Natural killer cell (primary cell): ENCODE measurements around the gene MAST4. TPM values are rescaled to one million over a fixed set of nuclear protein-coding genes. Genes with fewer than 3 reads are reported as not detected.

Experiments
- ATAC-seq, 3 donors: fragments of 150-1000 bp in 2 of 3; fragments of 200-7000 bp in 1 of 3; cut with Tn5 transposase; 1 replicate in 1 of 3; 2 replicates in 2 of 3; pipeline ENCODE4 v1.10.0; 2021; ENCODE audit warnings: mild to moderate bottlenecking in 2 of 3, moderate library complexity in 2 of 3
- DNase-seq, 2 donors: peaks; one replicate each; pipeline versions ENCODE4 v3.0.0 to v3.0.0-alpha.2; 2013 to 2021; ENCODE audit warnings: mixed read lengths in 1 of 2
- H3K27ac ChIP-seq: one replicate; pipeline ENCODE4 v1.5.1; 2013; ENCODE audit warnings: mild to moderate bottlenecking, low read length
- H3K27me3 ChIP-seq: one replicate; pipeline ENCODE4 v1.6.1; 2013; ENCODE audit warnings: low read length; ENCODE audit not compliant: control insufficient read depth, insufficient read depth
- H3K36me3 ChIP-seq: one replicate; pipeline ENCODE4 v1.6.1; 2013; ENCODE audit warnings: low read length; ENCODE audit not compliant: control insufficient read depth, insufficient read depth
- H3K4me1 ChIP-seq: one replicate; pipeline ENCODE4 v1.6.1; 2013; ENCODE audit warnings: low read length; ENCODE audit not compliant: control insufficient read depth, insufficient read depth
- H3K4me3 ChIP-seq: one replicate; pipeline ENCODE4 v1.5.1; 2013; ENCODE audit warnings: low read length
- H3K9me3 ChIP-seq: one replicate; pipeline ENCODE4 v1.6.1; 2013; ENCODE audit warnings: low read length; ENCODE audit not compliant: control insufficient read depth, insufficient read depth
- H3K27ac Mint-ChIP-seq, 2 donors: one replicate each; pipeline ENCODE4 v1.8.0; 2022; ENCODE audit warnings: mild to moderate bottlenecking in 2 of 2, mixed read lengths in 2 of 2, moderate library complexity in 1 of 2
- H3K27me3 Mint-ChIP-seq, 2 donors: one replicate each; pipeline ENCODE4 v1.8.0; 2022; ENCODE audit warnings: low read depth in 2 of 2, mixed read lengths in 2 of 2
- H3K36me3 Mint-ChIP-seq: one replicate; pipeline ENCODE4 v1.8.0; 2022; ENCODE audit warnings: mixed read lengths
- H3K4me1 Mint-ChIP-seq, 2 donors: one replicate each; pipeline ENCODE4 v1.8.0; 2022; ENCODE audit warnings: mixed read lengths in 2 of 2
- H3K4me3 Mint-ChIP-seq: one replicate; pipeline ENCODE4 v1.8.0; 2022; ENCODE audit warnings: mild to moderate bottlenecking, moderate library complexity, mixed read lengths
- H3K9me3 Mint-ChIP-seq, 2 donors: one replicate each; pipeline ENCODE4 v1.8.0; 2022; ENCODE audit warnings: mixed read lengths in 2 of 2
- WGBS: methylation state at CpG from one replicate; pipeline ENCODE4 v1.1.7; 2013; ENCODE audit warnings: missing lambda C conversion rate; ENCODE audit not compliant: insufficient coverage; 5-methylcytosine and 5-hydroxymethylcytosine counted together
- intact Hi-C: fragments of 100-400 bp; cut with micrococcal nuclease; formaldehyde crosslinking; loops from one replicate; pipeline ENCODE4 v1.14.2; 2022
- total RNA-seq, 4 donors: library from RNA; stranded (reverse); fragments of 120-200 nt in 1 of 4; gene quantifications; one replicate each; pipeline versions ENCODE4 v1.2.3 to v1.2.4, GENCODE V29; 2013 to 2022
- TF ChIP-seq, protein P1 (sequence below): fragments of 200-600 bp; IDR thresholded peaks from one replicate; pipeline ENCODE4 v1.8.0; 2022; ENCODE audit warnings: antibody characterized with exemption

MAST4 gene
- total RNA-seq, 3 donors from 2014 or later (not counting 1 experiment from before 2014, with no cell fraction given), result 6.5 to 14.1 (median 12.7) TPM

DNA sequence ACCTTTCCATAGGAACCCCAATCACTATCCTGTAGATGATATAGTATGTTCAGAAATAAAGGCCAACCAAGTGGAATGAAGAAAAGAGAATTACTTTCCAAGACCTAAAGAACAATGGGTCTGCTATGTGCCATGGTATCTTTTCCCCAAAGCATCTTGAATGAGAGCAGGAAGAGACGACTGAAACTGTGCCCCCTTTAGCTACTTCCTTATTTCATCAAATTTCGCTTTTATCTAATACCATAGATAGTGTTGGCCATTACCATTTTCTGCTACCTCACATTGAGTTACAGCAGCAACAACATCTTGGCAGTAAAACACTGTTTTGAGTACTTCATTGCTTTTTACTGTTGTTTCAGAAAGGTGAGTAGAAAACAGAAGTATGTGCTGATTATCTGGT, 333.8 kb downstream of the MAST4 start:
- Histone ChIP-seq H3K27ac (no peak overlapping the region), H3K4me3 (no peak overlapping the region), H3K27me3 (peaks cover 2% of the 10 kb centered on the region), H3K9me3 (no peaks in the 10 kb centered on the region), H3K4me1 (no peaks in the 10 kb centered on the region), H3K36me3 (no peaks in the 10 kb centered on the region)
- Mint-ChIP-seq H3K36me3 (no peaks in the 10 kb centered on the region), H3K4me3 (no peak overlapping the region), H3K4me1 (no peaks in the 10 kb centered on the region), H3K27me3 (peaks cover 0 to 28% of the 10 kb centered on the region in 2 donors), H3K9me3 (no peaks in the 10 kb centered on the region), H3K27ac (no peak overlapping the region)
- 53% methylated on average over 2 of the region's 2 CpGs for WGBS
- no peak for ATAC-seq
- TF ChIP-seq, protein P1, sequence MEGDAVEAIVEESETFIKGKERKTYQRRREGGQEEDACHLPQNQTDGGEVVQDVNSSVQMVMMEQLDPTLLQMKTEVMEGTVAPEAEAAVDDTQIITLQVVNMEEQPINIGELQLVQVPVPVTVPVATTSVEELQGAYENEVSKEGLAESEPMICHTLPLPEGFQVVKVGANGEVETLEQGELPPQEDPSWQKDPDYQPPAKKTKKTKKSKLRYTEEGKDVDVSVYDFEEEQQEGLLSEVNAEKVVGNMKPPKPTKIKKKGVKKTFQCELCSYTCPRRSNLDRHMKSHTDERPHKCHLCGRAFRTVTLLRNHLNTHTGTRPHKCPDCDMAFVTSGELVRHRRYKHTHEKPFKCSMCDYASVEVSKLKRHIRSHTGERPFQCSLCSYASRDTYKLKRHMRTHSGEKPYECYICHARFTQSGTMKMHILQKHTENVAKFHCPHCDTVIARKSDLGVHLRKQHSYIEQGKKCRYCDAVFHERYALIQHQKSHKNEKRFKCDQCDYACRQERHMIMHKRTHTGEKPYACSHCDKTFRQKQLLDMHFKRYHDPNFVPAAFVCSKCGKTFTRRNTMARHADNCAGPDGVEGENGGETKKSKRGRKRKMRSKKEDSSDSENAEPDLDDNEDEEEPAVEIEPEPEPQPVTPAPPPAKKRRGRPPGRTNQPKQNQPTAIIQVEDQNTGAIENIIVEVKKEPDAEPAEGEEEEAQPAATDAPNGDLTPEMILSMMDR, result no peak
- no peak for DNase-seq
- intact Hi-C loops, result no loop called here

DNA sequence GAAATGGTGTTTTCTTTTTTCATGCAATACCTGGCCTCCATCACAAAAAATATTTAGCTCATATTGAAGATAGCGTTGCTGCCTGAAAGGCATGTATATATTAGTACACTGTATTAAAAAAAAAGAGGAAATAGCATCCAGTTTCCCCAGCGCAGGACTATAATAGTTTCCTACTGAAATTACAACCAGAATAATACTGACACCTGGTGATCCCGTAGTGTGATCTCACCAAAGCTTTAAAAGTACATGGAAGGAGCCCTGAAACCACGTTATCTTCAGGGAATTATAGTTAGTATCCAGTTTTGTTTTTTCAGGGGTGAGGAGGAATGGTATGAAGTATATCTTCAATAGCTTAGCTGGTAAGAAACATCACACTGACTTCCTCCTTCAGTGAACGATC, 335.5 kb downstream of the MAST4 start:
- Mint-ChIP-seq H3K27ac (no peak overlapping the region), H3K9me3 (no peaks in the 10 kb centered on the region), H3K4me3 (no peak overlapping the region), H3K4me1 (no peaks in the 10 kb centered on the region), H3K27me3 (peaks cover 6 to 28% of the 10 kb centered on the region in 2 donors), H3K36me3 (no peaks in the 10 kb centered on the region)
- H3K4me3 ChIP-seq, result no peak overlapping the region
- H3K27me3 ChIP-seq, result peaks cover 2% of the 10 kb centered on the region
- no peaks in the 10 kb centered on the region for H3K36me3 ChIP-seq
- H3K9me3 ChIP-seq, result no peaks in the 10 kb centered on the region
- intact Hi-C loops, result no loop called here
- ATAC-seq, result no peak
- WGBS, result 31% methylated on average over 2 of the region's 5 CpGs
- no peaks in the 10 kb centered on the region for H3K4me1 ChIP-seq
- TF ChIP-seq, protein P1, result no peak
- no peak for DNase-seq
- no peak overlapping the region for H3K27ac ChIP-seq

DNA sequence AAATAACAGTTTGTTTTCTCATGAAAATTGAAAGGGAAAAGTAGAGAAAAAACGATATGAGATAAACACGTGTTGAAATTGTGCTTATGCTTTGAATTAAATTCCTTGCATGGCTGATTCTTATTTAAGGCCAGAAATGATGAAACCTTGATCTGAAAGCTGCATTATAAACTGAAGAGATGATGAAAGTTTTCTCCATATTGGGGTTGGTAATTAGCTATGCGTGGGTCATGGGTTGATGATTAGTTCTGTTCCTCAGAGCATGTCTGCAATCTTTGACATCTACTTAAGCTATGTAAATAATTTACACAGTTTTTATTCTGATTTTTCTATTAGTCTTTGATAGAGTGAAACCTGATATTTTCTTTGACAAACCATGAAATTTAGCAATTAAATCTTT, 336.3 kb downstream of the MAST4 start:
- Mint-ChIP-seq H3K27ac (no peak overlapping the region), H3K9me3 (no peaks in the 10 kb centered on the region), H3K4me1 (no peaks in the 10 kb centered on the region), H3K36me3 (no peaks in the 10 kb centered on the region), H3K4me3 (no peak overlapping the region), H3K27me3 (peaks cover 6 to 25% of the 10 kb centered on the region in 2 donors)
- H3K4me3 ChIP-seq, result no peak overlapping the region
- ATAC-seq (no peak), DNase-seq (no peak)
- no peaks in the 10 kb centered on the region for H3K36me3 ChIP-seq
- no peaks in the 10 kb centered on the region for H3K9me3 ChIP-seq
- TF ChIP-seq, protein P1, result no peak
- WGBS, result 93% methylated on average over 3 of the region's 3 CpGs
- H3K4me1 ChIP-seq, result no peaks in the 10 kb centered on the region
- H3K27me3 ChIP-seq, result peaks cover 2% of the 10 kb centered on the region
- no peak overlapping the region for H3K27ac ChIP-seq
- intact Hi-C loops, result no loop called here

DNA sequence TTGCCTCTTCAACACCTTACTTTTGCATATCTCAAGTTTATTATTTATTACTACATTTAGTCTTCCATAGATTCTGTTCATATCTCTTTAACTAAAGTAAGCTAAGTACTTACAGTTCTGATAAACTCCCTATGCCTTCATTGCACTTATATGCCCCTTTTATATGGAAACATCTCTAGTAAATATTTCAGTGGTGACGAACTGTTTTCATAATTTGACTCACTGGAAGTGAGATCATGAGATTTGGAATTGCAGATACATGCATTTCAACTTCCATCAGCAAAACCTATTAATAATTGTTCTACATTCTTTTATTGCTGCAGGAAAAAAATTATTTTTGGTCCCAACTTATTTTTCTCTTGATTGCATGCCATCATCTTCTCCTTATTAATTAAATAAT, 336.9 kb downstream of the MAST4 start:
- no peaks in the 10 kb centered on the region for H3K9me3 Mint-ChIP-seq
- peaks cover 6 to 19% of the 10 kb centered on the region in 2 donors for H3K27me3 Mint-ChIP-seq
- no peaks in the 10 kb centered on the region for H3K9me3 ChIP-seq
- no CpG with 5 or more reads among the region's 1 CpG for WGBS
- H3K4me3 ChIP-seq, result no peak overlapping the region
- peaks cover 2% of the 10 kb centered on the region for H3K27me3 ChIP-seq
- no peak overlapping the region for H3K4me3 Mint-ChIP-seq
- intact Hi-C loops, result no loop called here
- no peaks in the 10 kb centered on the region for H3K36me3 Mint-ChIP-seq
- no peak overlapping the region for H3K27ac ChIP-seq
- no peak overlapping the region for H3K27ac Mint-ChIP-seq
- H3K4me1 Mint-ChIP-seq, result no peaks in the 10 kb centered on the region
- DNase-seq, result no peak
- H3K36me3 ChIP-seq, result no peaks in the 10 kb centered on the region
- no peak for ATAC-seq
- TF ChIP-seq, protein P1, result no peak
- no peaks in the 10 kb centered on the region for H3K4me1 ChIP-seq
